ENCODE measurements around the gene KIAA1958.

KIAA1958 gene

GRCh38 chr9:112501287-112501686 is 14.7 kb downstream of the KIAA1958 start:
- ChIA-PET CTCF (interaction anchor here (0.6 kb wide), 2 partner anchors 8 to 369 kb away, joined by 5 read pairs; no protein-coding TSS in a partner anchor), POLR2A (ENCODE audit: low non-redundant PET) (no interaction called here)
- H3K27ac ChIP-seq: no peak overlapping the region
- no peak for TF ChIP-seq CTCF (conservative IDR thresholded peaks at IDR 0.05; ENCODE audit: low read depth)
- no peak for DNase-seq (ENCODE audit: low spot score)

- ChIA-PET CTCF (interaction anchor here (0.6 kb wide), 1 partner anchor 181 kb away, joined by 4 read pairs; no protein-coding TSS in a partner anchor), POLR2A (ENCODE audit: low non-redundant PET) (interaction anchor here (0.6 kb wide), 1 partner anchor 13 kb away, joined by 3 read pairs; no protein-coding TSS in a partner anchor)
- H3K27ac ChIP-seq: no peak overlapping the region
- no peak for TF ChIP-seq CTCF (conservative IDR thresholded peaks at IDR 0.05; ENCODE audit: low read depth)
- DNase-seq (ENCODE audit: low spot score): no peak
Observed at GRCh38 chr9:112502175-112502946, 15.7 kb downstream of the KIAA1958 start.

GRCh38 chr9:112503170-112503569 is 16.5 kb downstream of the KIAA1958 start:
- ChIA-PET POLR2A (ENCODE audit: low non-redundant PET) (interaction anchor here (0.6 kb wide), 1 partner anchor 20 kb away, joined by 6 read pairs; no protein-coding TSS in a partner anchor), CTCF (interaction anchor here (0.6 to 0.7 kb wide), 2 partner anchors 57 to 180 kb away, joined by 4 read pairs; no protein-coding TSS in a partner anchor)
- TF ChIP-seq CTCF (conservative IDR thresholded peaks at IDR 0.05; ENCODE audit: low read depth): no peak
- H3K27ac ChIP-seq: no peak overlapping the region
- no peak for DNase-seq (ENCODE audit: low spot score)

GRCh38 chr9:112505086-112505485 is 18.5 kb downstream of the KIAA1958 start:
- POLR2A ChIA-PET (ENCODE audit: low non-redundant PET): no interaction called here
- CTCF ChIA-PET: no interaction called here

GRCh38 chr9:112505607-112506006 is 19.0 kb downstream of the KIAA1958 start:
- CTCF ChIA-PET: no interaction called here
- DNase-seq (ENCODE audit: low spot score): no peak
- H3K27ac ChIP-seq: no peak overlapping the region
- no peak for TF ChIP-seq CTCF (conservative IDR thresholded peaks at IDR 0.05; ENCODE audit: low read depth)
- POLR2A ChIA-PET (ENCODE audit: low non-redundant PET): no interaction called here

More at GRCh38 chr9:112505086-112505485, 18.5 kb downstream of the KIAA1958 start:
- no peak for DNase-seq (ENCODE audit: low spot score)
- no peak for TF ChIP-seq CTCF (conservative IDR thresholded peaks at IDR 0.05; ENCODE audit: low read depth)
- H3K27ac ChIP-seq: no peak overlapping the region

GRCh38 chr9:112506571-112506970 is 19.9 kb downstream of the KIAA1958 start:
- ChIA-PET POLR2A (ENCODE audit: low non-redundant PET) (no interaction called here), CTCF (no interaction called here)
- DNase-seq (ENCODE audit: low spot score): no peak
- H3K27ac ChIP-seq: no peak overlapping the region
- no peak for TF ChIP-seq CTCF (conservative IDR thresholded peaks at IDR 0.05; ENCODE audit: low read depth)
